H1 (cell line): Measurements from ENCODE around the gene CDH15. TPM values are rescaled to one million over a fixed set of nuclear protein-coding genes. Genes with fewer than 3 reads are reported as not detected.

Experiments
- CTCF ChIA-PET: fragments of 300-600 bp; sonication (Branson Sonifier 250); formaldehyde crosslinking; loops from one replicate; lab custom pipeline; 2021; ENCODE audit not compliant: partially characterized antibody; lab: Charles Lee
- POLR2A ChIA-PET: fragments of 300-600 bp; sonication (Branson Sonifier 250); formaldehyde crosslinking; loops from one replicate; lab custom pipeline; 2021; ENCODE audit warnings: inconsistent platforms; ENCODE audit not compliant: partially characterized antibody; lab: Charles Lee
- DNase-seq, 2 experiments: peaks; one replicate each; pipeline versions ENCODE4 v3.0.0 to v3.0.0-alpha.2; 2010 to 2022; ENCODE audit warnings: low spot score in 2 of 2, low read depth in 1 of 2, mixed read lengths in 1 of 2
- FAIRE-seq: peaks from 2 replicates; lab custom pipeline; 2011; peaks lifted over from hg19 to GRCh38; lab: Jason Lieb, UNC
- H2AFZ ChIP-seq: 2 replicates; pipeline ENCODE4 v1.8.1; 2012; ENCODE audit warnings: low read length, inconsistent platforms
- H2AK5ac ChIP-seq: 2 replicates; pipeline ENCODE4 v1.6.1; 2013; ENCODE audit warnings: low read depth, low read length
- H2BK120ac ChIP-seq: replicated peaks from 2 replicates; pipeline ENCODE3; 2013; ENCODE audit warnings: low read depth, low read length, inconsistent platforms
- H2BK12ac ChIP-seq: 2 replicates; pipeline ENCODE4 v1.6.1; 2013; ENCODE audit warnings: low read depth, low read length
- H2BK15ac ChIP-seq: 2 replicates; pipeline ENCODE4 v1.6.1; 2013; ENCODE audit warnings: low read length
- H2BK20ac ChIP-seq: 2 replicates; pipeline ENCODE4 v1.6.1; 2013; ENCODE audit warnings: low read length
- H2BK5ac ChIP-seq: 2 replicates; pipeline ENCODE4 v1.6.1; 2013; ENCODE audit warnings: low read depth, low read length
- H3K14ac ChIP-seq: 2 replicates; pipeline ENCODE4 v1.6.1; 2013; ENCODE audit warnings: inconsistent platforms; ENCODE audit not compliant: insufficient read length
- H3K18ac ChIP-seq: 2 replicates; pipeline ENCODE4 v1.6.1; 2013; ENCODE audit warnings: low read length; ENCODE audit errors: extremely low read depth
- H3K23ac ChIP-seq: 2 replicates; pipeline ENCODE4 v1.6.1; 2013; ENCODE audit warnings: inconsistent platforms; ENCODE audit not compliant: insufficient read length
- H3K23me2 ChIP-seq: 2 replicates; pipeline ENCODE4 v1.6.1; 2013; ENCODE audit warnings: low read depth, low read length
- H3K27ac ChIP-seq: 2 replicates; pipeline ENCODE4 v1.6.1; 2011; ENCODE audit warnings: low read depth, low read length, inconsistent platforms
- H3K27me3 ChIP-seq, 4 experiments: replicated peaks in 1 of 4; 1 replicate in 1 of 4; 2 replicates in 3 of 4; pipeline versions ENCODE4 v1.6.1 to v1.8.1; 2011 to 2013; ENCODE audit warnings: low read length in 3 of 4, mild to moderate bottlenecking in 3 of 4, inconsistent platforms in 2 of 4, mixed read lengths in 2 of 4, moderate library complexity in 1 of 4; ENCODE audit not compliant: control insufficient read depth in 3 of 4, insufficient read depth in 3 of 4; ENCODE audit errors: extremely low read depth in 1 of 4
- H3K36me3 ChIP-seq, 4 experiments: 2 replicates each; pipeline versions ENCODE4 v1.6.1 to v1.8.1; 2011 to 2013; ENCODE audit warnings: mild to moderate bottlenecking in 4 of 4, low read length in 3 of 4, moderate library complexity in 2 of 4, control low read depth in 1 of 4, inconsistent platforms in 1 of 4; ENCODE audit not compliant: insufficient read depth in 4 of 4, control insufficient read depth in 2 of 4
- H3K4ac ChIP-seq: replicated peaks from 2 replicates; pipeline ENCODE3; 2013; ENCODE audit warnings: low read length, low read depth, mixed read lengths, inconsistent platforms; ENCODE audit not compliant: insufficient read length
- H3K4me1 ChIP-seq, 4 experiments: replicated peaks in 1 of 4; 1 replicate in 1 of 4; 2 replicates in 3 of 4; pipeline versions ENCODE4 v1.6.1 to v1.8.1; 2011 to 2013; ENCODE audit warnings: low read length in 3 of 4, inconsistent platforms in 2 of 4, mixed read lengths in 1 of 4; ENCODE audit not compliant: insufficient read depth in 4 of 4, control insufficient read depth in 3 of 4
- H3K4me2 ChIP-seq, 2 experiments: 2 replicates each; pipeline versions ENCODE4 v1.6.1 to v1.8.1; 2011 to 2013; ENCODE audit warnings: low read depth in 2 of 2, low read length in 2 of 2, control low read depth in 1 of 2, inconsistent platforms in 1 of 2, mild to moderate bottlenecking in 1 of 2; ENCODE audit not compliant: insufficient read depth in 1 of 2
- H3K4me3 ChIP-seq, 4 experiments: fragments of 200-600, 300-600 bp in 1 of 4; sonication (generic), shearing (Covaris generic), sonication (Bioruptor Twin) in 1 of 4; 2 replicates each; pipeline versions ENCODE4 v1.5.1 to v1.8.1; 2011 to 2016; ENCODE audit warnings: low read length in 4 of 4, low read depth in 3 of 4, control low read depth in 2 of 4, inconsistent platforms in 2 of 4, mild to moderate bottlenecking in 2 of 4, mixed read lengths in 1 of 4, moderate library complexity in 1 of 4; ENCODE audit not compliant: insufficient read depth in 2 of 4; ENCODE audit errors: extremely low read depth in 1 of 4
- H3K56ac ChIP-seq: replicated peaks from 2 replicates; pipeline ENCODE3; 2013; ENCODE audit warnings: low read depth, mild to moderate bottlenecking, mixed read lengths, low read length, inconsistent platforms; ENCODE audit not compliant: insufficient read length
- H3K79me1 ChIP-seq: 2 replicates; pipeline ENCODE4 v1.6.1; 2013; ENCODE audit warnings: low read depth, low read length, control low read depth
- H3K79me2 ChIP-seq, 2 experiments: 2 replicates each; pipeline versions ENCODE4 v1.6.1 to v1.8.1; 2012 to 2013; ENCODE audit warnings: low read length in 2 of 2, mild to moderate bottlenecking in 2 of 2, inconsistent platforms in 1 of 2; ENCODE audit not compliant: insufficient read depth in 2 of 2, control insufficient read depth in 1 of 2
- H3K9ac ChIP-seq, 4 experiments: replicated peaks in 1 of 4; 1 replicate in 1 of 4; 2 replicates in 3 of 4; pipeline versions ENCODE4 v1.6.1 to v1.8.1; 2011 to 2013; ENCODE audit warnings: low read depth in 3 of 4, low read length in 3 of 4, control low read depth in 2 of 4, mild to moderate bottlenecking in 2 of 4, moderate library complexity in 2 of 4, inconsistent platforms in 1 of 4; ENCODE audit errors: extremely low read depth in 1 of 4
- H3K9me3 ChIP-seq, 2 experiments: 2 replicates each; pipeline versions ENCODE4 v1.6.1 to v1.8.1; 2012 to 2013; ENCODE audit warnings: mild to moderate bottlenecking in 2 of 2, moderate library complexity in 2 of 2, control low read depth in 1 of 2, inconsistent platforms in 1 of 2, low read depth in 1 of 2, low read length in 1 of 2, mixed read lengths in 1 of 2; ENCODE audit not compliant: insufficient read depth in 2 of 2
- H4K20me1 ChIP-seq, 2 experiments: replicated peaks in 1 of 2; 2 replicates each; pipeline versions ENCODE3 to v1.8.1; 2011 to 2013; ENCODE audit warnings: inconsistent platforms in 2 of 2, low read length in 2 of 2, mild to moderate bottlenecking in 1 of 2; ENCODE audit not compliant: insufficient read depth in 2 of 2, control insufficient read depth in 1 of 2
- H4K5ac ChIP-seq: 2 replicates; pipeline ENCODE4 v1.6.1; 2013; ENCODE audit warnings: low read length, low read depth, mixed read lengths, inconsistent platforms; ENCODE audit not compliant: insufficient read length
- H4K8ac ChIP-seq: 2 replicates; pipeline ENCODE4 v1.8.0; 2013; ENCODE audit warnings: mild to moderate bottlenecking, moderate library complexity, low read length, inconsistent platforms; ENCODE audit not compliant: insufficient read depth; ENCODE audit errors: extremely low read depth
- H4K91ac ChIP-seq: replicated peaks from 2 replicates; pipeline ENCODE3; 2013; ENCODE audit warnings: low read length, mixed read lengths, inconsistent platforms; ENCODE audit not compliant: insufficient read length
- CBX5 ChIP-seq: fragments of 300-800, 300-1000 bp; sonication (generic); IDR thresholded peaks from 2 replicates; pipeline ENCODE4 v1.7.1; 2016; ENCODE audit warnings: antibody characterized with exemption, low read length, low read depth
- GTF2F1 ChIP-seq: IDR thresholded peaks from 2 replicates; pipeline ENCODE4 v1.6.1; 2012; ENCODE audit warnings: low read depth, low read length, improper control_type of control experiment, borderline replicate concordance
- HDAC6 ChIP-seq: IDR thresholded peaks from one replicate; pipeline ENCODE4 v1.7.1; 2012; ENCODE audit warnings: low read depth, mild to moderate bottlenecking, inconsistent platforms, low read length, moderate library complexity
- MAFK ChIP-seq: IDR thresholded peaks from 2 replicates; pipeline ENCODE4 v1.6.1; 2012; ENCODE audit warnings: low read depth, mild to moderate bottlenecking, improper control_type of control experiment, low read length
- NANOG ChIP-seq: IDR thresholded peaks from 2 replicates; pipeline ENCODE4 v1.6.1; 2011; ENCODE audit warnings: low read length, low read depth, mild to moderate bottlenecking, inconsistent platforms; ENCODE audit not compliant: insufficient read depth, poor library complexity, severe bottlenecking
- NRF1 ChIP-seq: IDR thresholded peaks from 2 replicates; pipeline ENCODE4 v1.6.1; 2011; ENCODE audit warnings: mild to moderate bottlenecking, low read depth, low read length, improper control_type of control experiment
- RFX5 ChIP-seq: IDR thresholded peaks from 2 replicates; pipeline ENCODE4 v1.6.1; 2011; ENCODE audit warnings: low read depth, low read length, improper control_type of control experiment, borderline replicate concordance
- SIN3A ChIP-seq, 2 experiments: IDR thresholded peaks in 1 of 2; conservative IDR thresholded peaks in 1 of 2; 2 replicates each; pipeline ENCODE4 v1.6.1; 2011 to 2012; ENCODE audit warnings: low read length in 2 of 2, improper control_type of control experiment in 1 of 2, low read depth in 1 of 2, mild to moderate bottlenecking in 1 of 2
- SRF ChIP-seq: IDR thresholded peaks from 2 replicates; pipeline ENCODE4 v1.6.1; 2011; ENCODE audit warnings: mild to moderate bottlenecking, low read depth, low read length, moderate library complexity
- WGBS, 2 experiments: shearing (Covaris generic) in 1 of 2; methylation state at CpG; one replicate each; pipeline versions ENCODE4 v1.1.6 to v1.1.7; 2013 to 2015; ENCODE audit warnings: low lambda C conversion rate in 2 of 2, mixed read lengths in 2 of 2, inconsistent platforms in 1 of 2, low coverage in 1 of 2, missing lambda C conversion rate in 1 of 2; ENCODE audit not compliant: insufficient replicate concordance in 2 of 2, insufficient coverage in 1 of 2, insufficient read length in 1 of 2; ENCODE audit errors: extremely low coverage in 1 of 2, missing lambda C conversion rate in 1 of 2; 5-methylcytosine and 5-hydroxymethylcytosine counted together
- polyA plus RNA-seq, 7 experiments: library from polyadenylated mRNA; depleted of rRNA in 3 of 7; stranded (reverse) in 5 of 7; unstranded in 2 of 7; fragments of >200 nt in 5 of 7; fragments of 200-250 nt in 2 of 7; gene quantifications; 1 replicate in 5 of 7; 2 replicates in 1 of 7; 4 replicates in 1 of 7; pipeline versions ENCODE4 v1.2.1 to v1.2.3, GENCODE V29; 2011 to 2013; ENCODE audit warnings: missing spikeins in 2 of 7, mixed read lengths in 2 of 7
- total RNA-seq: library from RNA; stranded (reverse); fragmentation: NEBNext Ultra II Directional; extraction: Animal tissue kit (Norgen Biotek cat#: 25700); gene quantifications from 2 replicates; pipeline ENCODE4 v1.2.1, GENCODE V29; 2021

CDH15 gene
- total and polyA plus RNA-seq, 2 of the 8 experiments (the other 6 are each of a cell fraction or from before 2014, with no cell fraction given): 0.50 to 0.82 TPM

DNA sequence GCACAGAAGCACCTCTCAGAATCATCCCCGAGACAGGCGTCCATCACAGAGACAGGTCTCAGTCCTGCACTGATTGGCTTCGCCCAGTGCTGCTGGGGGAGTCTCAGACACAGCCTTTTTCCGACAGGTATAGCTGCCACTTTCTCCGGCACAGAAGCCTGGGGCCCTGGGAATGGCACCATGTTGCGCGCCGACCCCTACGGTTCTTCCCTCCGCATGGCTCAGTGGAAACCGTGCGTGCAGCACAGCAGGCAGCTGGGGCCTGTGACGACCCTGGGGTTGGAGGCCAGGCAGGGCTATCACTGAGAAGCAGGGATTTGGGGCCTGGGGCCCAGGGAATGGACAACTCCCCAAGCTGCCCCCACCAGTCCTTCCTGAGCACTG is 29.7 kb upstream of the CDH15 start:
- FAIRE-seq (no peak), DNase-seq (no peak)

More for the DNA sequence above, 29.7 kb upstream of the CDH15 start:
- Histone ChIP-seq H3K4ac (no peak overlapping the region), H2BK5ac (no peak overlapping the region), H2AK5ac (no peak overlapping the region), H4K5ac (no peak overlapping the region), H2BK20ac (no peak overlapping the region), H3K56ac (no peak overlapping the region), H3K23ac (no peak overlapping the region), H3K79me2 (no peaks in the 10 kb centered on the region), H3K9me3 (no peaks in the 10 kb centered on the region), H4K20me1 (peaks cover 2 to 7% of the 10 kb centered on the region in 2 experiments), H3K4me1 (no peaks in the 10 kb centered on the region), H3K36me3 (peaks cover 0 to 2% (median under 1%) of the 10 kb centered on the region in 4 experiments; a peak in 2 of 8 replicates), H2BK15ac (no peak overlapping the region), H3K18ac (no peak overlapping the region), H2AFZ (no peak overlapping the region), H3K4me3 (no peak overlapping the region), H4K91ac (no peak overlapping the region), H4K8ac (no peak overlapping the region), H2BK12ac (no peak overlapping the region), H2BK120ac (no peak overlapping the region), H3K27ac (no peak overlapping the region), H3K23me2 (no peaks in the 10 kb centered on the region), H3K27me3 (no peaks in the 10 kb centered on the region; a peak in 1 of 7 replicates), H3K4me2 (no peak overlapping the region), H3K9ac (no peak overlapping the region), H3K14ac (no peak overlapping the region), H3K79me1 (no peaks in the 10 kb centered on the region)
- TF ChIP-seq SIN3A (conservative IDR thresholded peaks at IDR 0.05 in 1 of 2, IDR thresholded peaks at IDR 0.05 in 1 of 2; ENCODE audit: low read depth in 1 of 2, low read length in 2 of 2) (no peak), SRF (no peak), NANOG (no peak), NRF1 (no peak), MAFK (no peak), GTF2F1 (no peak), HDAC6 (no peak), CBX5 (no peak), RFX5 (no peak)
- ChIA-PET POLR2A (interaction anchor here (1.0 kb wide), 1 partner anchor 13 kb away, joined by 5 read pairs; no protein-coding TSS in a partner anchor), CTCF (interaction anchor here (1.0 kb wide), 1 partner anchor 473 kb away, joined by 3 read pairs; no protein-coding TSS in a partner anchor)
- WGBS, 2 experiments: 91% methylated on average over 13 of the region's 13 CpGs; no CpG with 5 or more reads in 1 of the 2 experiments
